IMR-90 (cell line): ENCODE measurements around the gene PARD3. TPM values are rescaled to one million over a fixed set of nuclear protein-coding genes. Genes with fewer than 3 reads are reported as not detected.

Experiments
- ATAC-seq: fragments of 200-7000 bp; cut with Tn5 transposase; 2 replicates; pipeline ENCODE4 v1.9.1; 2020; ENCODE audit warnings: low read depth, mild to moderate bottlenecking, moderate library complexity
- BruUV-seq: library from RNA; stranded (reverse); fragments of 400-500 nt; replicated peaks from 2 replicates; lab custom pipeline; 2021; lab: Mats Ljungman, UMichigan
- CTCF ChIA-PET: fragments of 300-600 bp; formaldehyde crosslinking; extraction: SDS; loops from one replicate; lab custom pipeline; 2021; ENCODE audit warnings: antibody characterized with exemption; lab: Yijun Ruan, JAX
- POLR2A ChIA-PET: fragments of 300-600 bp; sonication (Branson Sonifier 250); formaldehyde crosslinking; loops from one replicate; lab custom pipeline; 2022; ENCODE audit warnings: antibody characterized with exemption; ENCODE audit not compliant: unreplicated experiment; lab: Charles Lee
- DNase-seq: peaks from one replicate; pipeline ENCODE4 v3.0.0; 2013
- H2AFZ ChIP-seq: replicated peaks from 2 replicates; pipeline ENCODE3; 2013; ENCODE audit warnings: low read length, mild to moderate bottlenecking; ENCODE audit not compliant: poor library complexity
- H2AK5ac ChIP-seq: 2 replicates; pipeline ENCODE4 v1.6.1; 2013; ENCODE audit warnings: low read depth, low read length, inconsistent platforms
- H2AK9ac ChIP-seq: replicated peaks from 2 replicates; pipeline ENCODE3; 2013; ENCODE audit warnings: mild to moderate bottlenecking, low read depth, low read length, moderate library complexity; ENCODE audit not compliant: poor library complexity
- H2BK120ac ChIP-seq: 2 replicates; pipeline ENCODE4 v1.6.1; 2013; ENCODE audit warnings: low read depth, low read length, inconsistent platforms
- H2BK15ac ChIP-seq: 3 replicates; pipeline ENCODE4 v1.6.1; 2013; ENCODE audit warnings: low read depth, low read length, inconsistent platforms
- H2BK20ac ChIP-seq: 2 replicates; pipeline ENCODE4 v1.6.1; 2013; ENCODE audit warnings: low read depth, mild to moderate bottlenecking, inconsistent platforms, low read length, moderate library complexity
- H2BK5ac ChIP-seq: 2 replicates; pipeline ENCODE4 v1.6.1; 2013; ENCODE audit warnings: mild to moderate bottlenecking, low read depth, low read length, inconsistent platforms; ENCODE audit not compliant: poor library complexity, severe bottlenecking
- H3K14ac ChIP-seq: replicated peaks from 2 replicates; pipeline ENCODE4 v1.6.1; 2013; ENCODE audit warnings: low read depth, low read length, inconsistent platforms
- H3K18ac ChIP-seq: 2 replicates; pipeline ENCODE4 v1.6.1; 2013; ENCODE audit warnings: low read depth, low read length, control low read depth
- H3K23ac ChIP-seq: 2 replicates; pipeline ENCODE4 v1.6.1; 2013; ENCODE audit warnings: low read depth, low read length, inconsistent platforms
- H3K27ac ChIP-seq: 2 replicates; pipeline ENCODE4 v1.5.1; 2013; ENCODE audit warnings: mild to moderate bottlenecking, control low read depth, low read length; ENCODE audit not compliant: insufficient read depth
- H3K27me3 ChIP-seq: 2 replicates; pipeline ENCODE4 v1.6.1; 2013; ENCODE audit warnings: low read length; ENCODE audit not compliant: control insufficient read depth, insufficient read depth
- H3K36me3 ChIP-seq: 2 replicates; pipeline ENCODE4 v1.6.1; 2013; ENCODE audit warnings: low read length, mixed read lengths; ENCODE audit not compliant: control insufficient read depth, insufficient read depth
- H3K4ac ChIP-seq: 2 replicates; pipeline ENCODE4 v1.6.1; 2013; ENCODE audit warnings: low read depth, low read length, inconsistent platforms
- H3K4me1 ChIP-seq: 2 replicates; pipeline ENCODE4 v1.6.1; 2013; ENCODE audit warnings: low read length, mixed read lengths; ENCODE audit not compliant: control insufficient read depth, insufficient read depth
- H3K4me2 ChIP-seq: 2 replicates; pipeline ENCODE4 v1.6.1; 2013; ENCODE audit warnings: low read depth, mild to moderate bottlenecking, control low read depth, low read length, moderate library complexity
- H3K4me3 ChIP-seq: 2 replicates; pipeline ENCODE4 v1.5.1; 2013; ENCODE audit warnings: low read depth, mild to moderate bottlenecking, control low read depth, low read length, moderate library complexity; ENCODE audit not compliant: insufficient read depth
- H3K56ac ChIP-seq: 2 replicates; pipeline ENCODE4 v1.6.1; 2013; ENCODE audit warnings: low read length, inconsistent platforms; ENCODE audit not compliant: insufficient read depth; ENCODE audit errors: extremely low read depth
- H3K79me1 ChIP-seq, 2 experiments: 2 replicates each; pipeline ENCODE4 v1.6.1; 2013; ENCODE audit warnings: low read length in 2 of 2, inconsistent platforms in 1 of 2, low read depth in 1 of 2
- H3K9ac ChIP-seq: 2 replicates; pipeline ENCODE4 v1.6.1; 2013; ENCODE audit warnings: low read depth, low read length, control low read depth
- H3K9me1 ChIP-seq: 2 replicates; pipeline ENCODE4 v1.6.1; 2013; ENCODE audit warnings: low read length, inconsistent platforms; ENCODE audit not compliant: insufficient read depth
- H3K9me3 ChIP-seq: 2 replicates; pipeline ENCODE4 v1.6.1; 2013; ENCODE audit warnings: low read length; ENCODE audit not compliant: control insufficient read depth, insufficient read depth
- H4K20me1 ChIP-seq: 2 replicates; pipeline ENCODE4 v1.6.1; 2013; ENCODE audit warnings: low read length, inconsistent platforms; ENCODE audit not compliant: insufficient read depth
- H4K5ac ChIP-seq: 2 replicates; pipeline ENCODE4 v1.6.1; 2013; ENCODE audit warnings: mild to moderate bottlenecking, low read depth, low read length, control low read depth
- H4K8ac ChIP-seq, 2 experiments: 2 replicates each; pipeline ENCODE4 v1.6.1; 2013; ENCODE audit warnings: low read depth in 2 of 2, low read length in 2 of 2, control low read depth in 1 of 2, inconsistent platforms in 1 of 2
- H4K91ac ChIP-seq: 2 replicates; pipeline ENCODE4 v1.6.1; 2013; ENCODE audit warnings: low read depth, low read length, inconsistent platforms; ENCODE audit not compliant: insufficient read depth
- CHD1 ChIP-seq: IDR thresholded peaks from 2 replicates; pipeline ENCODE4 v1.6.1; 2012; ENCODE audit warnings: low read depth, low read length, improper control_type of control experiment
- MXI1 ChIP-seq: IDR thresholded peaks from 2 replicates; pipeline ENCODE4 v1.6.1; 2012; ENCODE audit warnings: low read depth, mild to moderate bottlenecking, low read length, moderate library complexity, borderline replicate concordance
- RCOR1 ChIP-seq: IDR thresholded peaks from 2 replicates; pipeline ENCODE4 v1.6.1; 2012; ENCODE audit warnings: mild to moderate bottlenecking, low read length, improper control_type of control experiment; ENCODE audit not compliant: insufficient replicate concordance
- RFX5 ChIP-seq: IDR thresholded peaks from 2 replicates; pipeline ENCODE4 v1.8.0; 2012; ENCODE audit warnings: low read depth, mild to moderate bottlenecking, low read length, moderate library complexity
- WGBS, 2 experiments: methylation state at CpG; one replicate each; pipeline versions ENCODE4 v1.1.5 to v1.1.7; 2013; ENCODE audit warnings: missing lambda C conversion rate in 2 of 2; ENCODE audit not compliant: insufficient read length in 1 of 2; ENCODE audit errors: extremely low coverage in 2 of 2; 5-methylcytosine and 5-hydroxymethylcytosine counted together
- dilution Hi-C: fragments of 300-500 bp; cut with HindIII; formaldehyde crosslinking; loops from one replicate; pipeline ENCODE4 v1.14.3; 2018; ENCODE audit warnings: low sequenced_read_pairs; ENCODE audit not compliant: unreplicated experiment
- in situ Hi-C: fragments of 300-500 bp; cut with MboI; formaldehyde crosslinking; loops from 3 replicates; pipeline ENCODE4 v1.14.3; 2019; ENCODE audit warnings: low sequenced_read_pairs, inconsistent platforms, mixed read lengths
- intact Hi-C: fragments of 100-400 bp; cut with micrococcal nuclease; formaldehyde crosslinking; loops from 2 replicates; pipeline ENCODE4 v1.10.0; 2022
- polyA plus RNA-seq, 3 experiments: library from polyadenylated mRNA; depleted of rRNA; stranded (reverse); fragments of >200 nt; gene quantifications; 2 replicates each; pipeline ENCODE4 v1.2.3, GENCODE V29; 2012; ENCODE audit warnings: low replicate concordance in 1 of 3
- total RNA-seq: library from RNA; depleted of rRNA; stranded (reverse); fragments of >200 nt; gene quantifications from 2 replicates; pipeline ENCODE4 v1.2.3, GENCODE V29; 2012
- TF ChIP-seq, protein P1 (sequence below): fragments of 150-350 bp; IDR thresholded peaks from 2 replicates; pipeline ENCODE4 v1.6.1; 2016; ENCODE audit warnings: low read depth, mild to moderate bottlenecking, low read length, moderate library complexity, borderline replicate concordance
- TF ChIP-seq, protein P2 (sequence below): fragments of 150-350 bp; IDR thresholded peaks from 2 replicates; pipeline ENCODE4 v1.6.1; 2017; ENCODE audit warnings: mild to moderate bottlenecking, antibody characterized with exemption, low read length, low read depth

PARD3 gene
- total and polyA plus RNA-seq, 2 of the 4 experiments (the other 2 are of a cell fraction), result 14.6 to 37.5 TPM

DNA sequence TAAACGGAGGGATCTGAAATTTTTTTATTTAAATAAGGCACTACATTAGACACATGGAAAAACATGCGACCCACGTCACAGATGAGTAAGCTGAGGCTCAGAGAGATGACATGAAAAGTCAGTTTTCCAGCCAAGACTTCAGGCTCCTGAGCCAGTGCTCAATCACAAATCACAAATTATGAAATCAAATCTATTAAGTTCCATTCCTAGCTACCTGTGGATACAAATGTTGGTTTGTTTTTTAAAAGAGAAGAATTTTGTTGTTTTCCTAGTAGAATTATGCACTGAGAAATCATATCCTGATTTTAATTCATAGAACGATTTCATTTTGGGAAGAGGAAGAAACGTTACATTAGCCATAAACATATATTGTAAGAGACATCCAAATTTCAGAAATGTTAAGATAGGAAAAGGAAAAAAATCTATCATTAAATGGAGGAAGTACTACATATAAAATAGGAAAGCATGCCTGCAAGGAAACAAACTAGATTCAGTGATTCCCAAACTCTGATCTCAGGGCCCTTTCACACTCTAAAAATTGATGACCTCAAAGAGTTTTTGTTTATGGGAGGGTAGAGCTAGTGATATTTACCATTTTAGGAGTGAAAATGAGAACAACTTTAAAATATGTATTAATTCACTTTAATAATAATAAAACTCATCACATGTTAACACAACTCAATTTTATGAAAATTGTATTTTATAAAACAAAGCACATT lies 340.4 kb downstream of the PARD3 start:
- Histone ChIP-seq H4K91ac (no peak overlapping the region), H3K23ac (no peak overlapping the region), H2BK5ac (no peak overlapping the region), H3K4ac (no peak overlapping the region), H2BK120ac (no peak overlapping the region), H3K9me3 (no peaks in the 10 kb centered on the region), H3K27ac (no peak overlapping the region), H4K5ac (no peak overlapping the region), H3K79me1 (no peaks in the 10 kb centered on the region; a peak in 1 of 4 replicates), H4K8ac (no peak overlapping the region), H3K14ac (no peak overlapping the region), H2AK5ac (no peak overlapping the region), H4K20me1 (no peaks in the 10 kb centered on the region), H2BK15ac (no peak overlapping the region), H3K27me3 (no peaks in the 10 kb centered on the region), H3K4me2 (no peak overlapping the region), H3K56ac (no peak overlapping the region), H3K9me1 (peaks cover 6% of the 10 kb centered on the region; the same call in 1 of the 2 replicates), H3K18ac (no peak overlapping the region), H2BK20ac (no peak overlapping the region), H3K4me1 (peaks cover 3% of the 10 kb centered on the region; the same call in 1 of the 2 replicates), H3K9ac (no peak overlapping the region), H3K4me3 (no peak overlapping the region), H3K36me3 (no peaks in the 10 kb centered on the region), H2AFZ (no peak overlapping the region), H2AK9ac (no peak overlapping the region)
- POLR2A ChIA-PET, result no interaction called here
- ATAC-seq, result no peak
- CTCF ChIA-PET, result no interaction called here
- TF ChIP-seq, protein P1, sequence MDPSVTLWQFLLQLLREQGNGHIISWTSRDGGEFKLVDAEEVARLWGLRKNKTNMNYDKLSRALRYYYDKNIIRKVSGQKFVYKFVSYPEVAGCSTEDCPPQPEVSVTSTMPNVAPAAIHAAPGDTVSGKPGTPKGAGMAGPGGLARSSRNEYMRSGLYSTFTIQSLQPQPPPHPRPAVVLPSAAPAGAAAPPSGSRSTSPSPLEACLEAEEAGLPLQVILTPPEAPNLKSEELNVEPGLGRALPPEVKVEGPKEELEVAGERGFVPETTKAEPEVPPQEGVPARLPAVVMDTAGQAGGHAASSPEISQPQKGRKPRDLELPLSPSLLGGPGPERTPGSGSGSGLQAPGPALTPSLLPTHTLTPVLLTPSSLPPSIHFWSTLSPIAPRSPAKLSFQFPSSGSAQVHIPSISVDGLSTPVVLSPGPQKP, result no peak
- no peak for TF ChIP-seq RCOR1
- no peak for TF ChIP-seq RFX5
- TF ChIP-seq, protein P2, sequence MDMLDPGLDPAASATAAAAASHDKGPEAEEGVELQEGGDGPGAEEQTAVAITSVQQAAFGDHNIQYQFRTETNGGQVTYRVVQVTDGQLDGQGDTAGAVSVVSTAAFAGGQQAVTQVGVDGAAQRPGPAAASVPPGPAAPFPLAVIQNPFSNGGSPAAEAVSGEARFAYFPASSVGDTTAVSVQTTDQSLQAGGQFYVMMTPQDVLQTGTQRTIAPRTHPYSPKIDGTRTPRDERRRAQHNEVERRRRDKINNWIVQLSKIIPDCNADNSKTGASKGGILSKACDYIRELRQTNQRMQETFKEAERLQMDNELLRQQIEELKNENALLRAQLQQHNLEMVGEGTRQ, result no peak
- TF ChIP-seq CHD1, result no peak
- TF ChIP-seq MXI1, result no peak
- BruUV-seq, result no TSS peak
- dilution Hi-C loops, result no loop called here
- WGBS, 2 experiments, result no CpG with 5 or more reads among the region's 5 CpGs
- in situ Hi-C loops, result no loop called here
- intact Hi-C loops, result no loop called here
- no peak for DNase-seq
